ENCODE results near the gene BNC2. TPM values are rescaled to one million over a fixed set of nuclear protein-coding genes. Genes with fewer than 3 reads are reported as not detected.

The BNC2 gene
- total RNA-seq, 1 experiment from 2014 or later: not detected

DNA sequence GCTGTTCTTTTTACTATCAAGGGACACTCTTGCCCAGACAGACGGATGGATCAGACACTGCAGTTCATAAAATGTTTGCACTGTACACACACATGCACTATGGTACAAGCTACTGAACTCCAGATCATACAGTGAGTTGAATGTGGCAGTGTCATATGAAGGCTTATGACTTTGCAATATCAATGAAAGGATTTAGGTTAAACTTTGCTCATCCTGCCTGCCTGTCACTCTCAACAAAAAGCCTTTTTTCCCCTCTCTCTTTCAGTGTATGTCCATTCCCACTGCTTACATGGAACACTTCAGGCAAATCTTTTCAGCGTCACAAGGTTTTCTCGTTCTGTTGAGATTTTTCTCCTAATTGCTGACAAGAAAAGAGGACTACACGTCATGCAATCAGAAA is 97.4 kb downstream of the BNC2 start:
- Mint-ChIP-seq H3K27me3 (ENCODE audit: unreplicated experiment) (peaks cover 12% of the 10 kb centered on the region), H3K4me3 (ENCODE audit: low read depth, unreplicated experiment) (no peak overlapping the region), H3K4me1 (ENCODE audit: low read depth, unreplicated experiment) (no peaks in the 10 kb centered on the region), H3K9me3 (ENCODE audit: low read depth, unreplicated experiment) (no peaks in the 10 kb centered on the region), H3K27ac (ENCODE audit: unreplicated experiment) (no peak overlapping the region), H3K36me3 (ENCODE audit: insufficient read depth, unreplicated experiment) (no peaks in the 10 kb centered on the region)
- no TSS peak for BruUV-seq (replicated peaks)
- no peak for TF ChIP-seq CTCF (IDR thresholded peaks at IDR 0.05; ENCODE audit: unreplicated experiment)
- intact Hi-C loops (cut with micrococcal nuclease; ENCODE audit: unreplicated experiment): no loop called here
- CTCF ChIA-PET: no interaction called here
- no peak for DNase-seq

- CTCF ChIA-PET: no interaction called here
- no TSS peak for BruUV-seq (replicated peaks)
These were observed 99.1 kb downstream of the BNC2 start for GRCh38 chr9:16771356-16771755.

GRCh38 chr9:16769291-16769690 is 101.2 kb downstream of the BNC2 start:
- CTCF ChIA-PET: no interaction called here
- intact Hi-C loops (cut with micrococcal nuclease; ENCODE audit: unreplicated experiment): no loop called here
- TF ChIP-seq CTCF (IDR thresholded peaks at IDR 0.05; ENCODE audit: unreplicated experiment): no peak
- no peak for DNase-seq
- H3K9me3 Mint-ChIP-seq (ENCODE audit: low read depth, unreplicated experiment): no peaks in the 10 kb centered on the region
- H3K27me3 Mint-ChIP-seq (ENCODE audit: unreplicated experiment): peaks cover 31% of the 10 kb centered on the region
- H3K27ac Mint-ChIP-seq (ENCODE audit: unreplicated experiment): no peak overlapping the region
- BruUV-seq (replicated peaks): no TSS peak
- no peak overlapping the region for H3K4me3 Mint-ChIP-seq (ENCODE audit: low read depth, unreplicated experiment)
- no peaks in the 10 kb centered on the region for H3K36me3 Mint-ChIP-seq (ENCODE audit: insufficient read depth, unreplicated experiment)
- no peaks in the 10 kb centered on the region for H3K4me1 Mint-ChIP-seq (ENCODE audit: low read depth, unreplicated experiment)

More at GRCh38 chr9:16771356-16771755, 99.1 kb downstream of the BNC2 start:
- H3K9me3 Mint-ChIP-seq (ENCODE audit: low read depth, unreplicated experiment): no peaks in the 10 kb centered on the region
- H3K27ac Mint-ChIP-seq (ENCODE audit: unreplicated experiment): no peak overlapping the region
- intact Hi-C loops (cut with micrococcal nuclease; ENCODE audit: unreplicated experiment): no loop called here
- DNase-seq: no peak
- no peaks in the 10 kb centered on the region for H3K4me1 Mint-ChIP-seq (ENCODE audit: low read depth, unreplicated experiment)
- TF ChIP-seq CTCF (IDR thresholded peaks at IDR 0.05; ENCODE audit: unreplicated experiment): no peak
- H3K27me3 Mint-ChIP-seq (ENCODE audit: unreplicated experiment): peaks cover 30% of the 10 kb centered on the region
- H3K4me3 Mint-ChIP-seq (ENCODE audit: low read depth, unreplicated experiment): no peak overlapping the region
- H3K36me3 Mint-ChIP-seq (ENCODE audit: insufficient read depth, unreplicated experiment): no peaks in the 10 kb centered on the region

DNA sequence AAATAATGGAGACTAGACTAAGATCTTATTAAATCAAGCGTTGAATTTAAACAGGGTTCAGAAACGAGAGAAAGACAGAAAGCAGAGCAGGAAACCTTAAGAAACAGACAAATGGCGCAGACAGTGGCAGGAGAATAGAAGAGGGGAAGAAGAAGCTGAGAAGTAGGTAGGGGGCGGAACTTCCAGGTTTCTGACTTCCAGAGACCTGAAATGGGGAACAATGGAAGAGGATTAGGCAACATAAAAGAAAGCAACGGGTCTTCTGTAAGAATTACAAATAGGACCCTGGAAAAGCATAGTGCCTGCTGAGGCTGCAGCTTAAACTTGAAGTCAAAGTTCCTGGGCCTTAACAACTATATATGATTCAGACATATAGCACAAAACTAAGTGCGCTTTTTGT is 101.7 kb downstream of the BNC2 start:
- Mint-ChIP-seq H3K4me1 (ENCODE audit: low read depth, unreplicated experiment) (no peaks in the 10 kb centered on the region), H3K27me3 (ENCODE audit: unreplicated experiment) (peaks cover 31% of the 10 kb centered on the region), H3K36me3 (ENCODE audit: insufficient read depth, unreplicated experiment) (no peaks in the 10 kb centered on the region), H3K27ac (ENCODE audit: unreplicated experiment) (no peak overlapping the region), H3K9me3 (ENCODE audit: low read depth, unreplicated experiment) (no peaks in the 10 kb centered on the region), H3K4me3 (ENCODE audit: low read depth, unreplicated experiment) (no peak overlapping the region)
- BruUV-seq (replicated peaks): no TSS peak
- no peak for DNase-seq
- intact Hi-C loops (cut with micrococcal nuclease; ENCODE audit: unreplicated experiment): no loop called here
- CTCF ChIA-PET: no interaction called here
- no peak for TF ChIP-seq CTCF (IDR thresholded peaks at IDR 0.05; ENCODE audit: unreplicated experiment)

Data from Calu3 (cell line).